Inferior parietal cortex (tissue), 1 donor: ENCODE data around the gene SLC6A19.
"Not testable (repeated sequence)": the region's sequence is repeated elsewhere in the genome, so short reads cannot be mapped to it uniquely, and the experiment has no call there.

Experiments used
- DNase-seq: peaks from one replicate; pipeline ENCODE4 v3.0.0-alpha.2; 2016; ENCODE audit errors: extremely low spot score

Gene SLC6A19

DNA sequence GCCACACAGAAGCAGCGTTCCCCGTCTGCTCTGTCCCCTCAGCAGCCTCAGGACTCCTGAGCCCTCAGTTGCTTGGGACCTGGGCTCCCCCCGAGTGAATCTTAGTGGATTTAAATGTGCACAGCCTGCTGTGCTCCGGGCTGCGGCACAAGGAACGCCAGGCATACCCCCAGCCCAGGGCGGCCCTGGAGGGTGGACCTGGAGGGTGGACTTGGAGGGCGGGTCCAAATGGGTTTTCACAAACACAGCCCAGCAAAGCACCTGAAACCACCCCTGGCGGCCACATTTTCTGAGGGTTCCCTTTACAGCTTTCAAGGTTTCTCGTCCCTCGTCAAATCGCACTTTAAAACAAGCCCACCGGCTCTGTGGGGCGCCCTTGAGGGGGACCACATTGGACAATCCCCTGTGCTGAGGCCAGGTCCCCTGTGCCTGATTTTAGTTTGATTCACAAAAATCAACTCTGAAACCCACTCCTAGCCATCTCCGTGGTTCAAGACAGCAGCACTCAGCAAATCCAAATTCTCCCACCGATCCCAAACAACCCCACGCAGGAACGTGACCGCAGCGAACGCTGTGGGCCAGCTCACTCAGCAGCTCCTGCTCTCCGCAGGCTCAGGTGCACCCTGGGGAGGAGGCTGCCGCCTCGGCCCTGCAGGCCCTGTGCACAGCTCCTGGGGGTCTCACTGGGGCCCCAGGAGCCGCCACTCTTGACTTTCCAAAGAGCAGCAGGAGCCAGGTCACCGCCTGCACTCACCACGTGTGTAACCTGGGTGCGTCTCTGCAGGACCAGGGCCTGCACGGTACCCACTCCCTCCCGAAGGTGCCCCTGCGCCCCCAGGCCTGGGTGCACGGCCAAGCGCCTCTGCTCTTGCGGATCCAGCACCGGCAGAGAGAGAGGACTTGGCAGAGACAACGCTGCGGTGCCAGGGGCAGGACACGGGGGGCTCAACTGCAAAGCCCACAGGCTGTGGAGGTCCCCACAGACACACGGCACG, 64.4 kb downstream of the SLC6A19 start:
- DNase-seq = no peak

DNA sequence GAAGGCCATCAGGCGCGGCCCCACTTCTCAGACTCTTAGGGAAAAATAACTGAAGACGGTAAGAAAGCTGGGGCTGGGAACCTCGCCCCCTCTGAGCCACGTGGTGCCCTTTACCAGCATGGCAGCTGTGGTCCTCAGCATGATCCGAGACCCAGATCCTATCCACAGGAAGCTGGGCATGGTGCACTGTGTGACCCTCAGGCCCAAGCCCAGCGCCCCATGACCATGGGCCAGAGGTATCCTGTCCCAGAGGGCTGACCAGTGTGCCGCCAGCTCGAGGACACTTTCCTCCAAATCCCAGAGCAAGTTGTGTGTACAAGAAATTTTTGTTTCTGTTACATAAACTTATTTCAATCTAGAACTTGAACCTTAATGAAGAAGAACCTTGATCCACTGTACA, 65.4 kb downstream of the SLC6A19 start:
- no peak for DNase-seq

DNA sequence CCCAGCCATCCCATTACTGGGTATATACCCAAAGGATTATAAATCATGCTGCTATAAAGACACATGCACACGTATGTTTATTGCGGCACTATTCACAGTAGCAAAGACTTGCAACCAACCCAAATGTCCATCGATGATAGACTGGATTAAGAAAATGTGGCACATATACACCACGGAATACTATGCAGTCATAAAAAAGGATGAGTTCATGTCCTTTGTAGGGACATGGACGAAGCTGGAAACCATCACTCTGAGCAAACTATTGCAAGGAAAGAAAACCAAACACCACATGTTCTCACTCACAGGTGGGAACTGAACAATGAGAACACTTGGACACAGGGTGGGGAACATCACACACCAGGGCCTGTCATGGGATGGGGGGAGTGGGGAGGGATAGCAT, 66.1 kb downstream of the SLC6A19 start:
- DNase-seq = not testable (repeated sequence)

DNA sequence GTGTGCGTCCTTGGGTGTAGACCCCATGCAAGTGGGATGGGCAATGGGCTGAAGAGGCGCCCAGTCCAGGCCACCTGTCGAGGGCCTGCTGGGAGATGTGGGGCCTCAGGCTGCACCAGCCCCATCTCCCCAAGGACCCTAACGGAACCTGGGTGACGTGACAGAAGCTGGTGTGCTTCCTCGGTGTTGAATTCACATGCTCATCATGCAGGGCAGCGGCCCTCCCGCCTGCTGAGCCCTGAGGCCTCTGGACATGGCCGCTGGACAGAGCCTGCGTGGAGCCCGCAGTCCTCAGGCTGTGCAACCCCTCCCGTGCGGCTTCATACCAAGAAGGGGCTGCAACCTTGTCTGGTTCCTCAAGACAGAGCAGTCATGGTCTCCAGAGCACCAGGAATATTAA, 66.7 kb downstream of the SLC6A19 start:
- no peak for DNase-seq

DNA sequence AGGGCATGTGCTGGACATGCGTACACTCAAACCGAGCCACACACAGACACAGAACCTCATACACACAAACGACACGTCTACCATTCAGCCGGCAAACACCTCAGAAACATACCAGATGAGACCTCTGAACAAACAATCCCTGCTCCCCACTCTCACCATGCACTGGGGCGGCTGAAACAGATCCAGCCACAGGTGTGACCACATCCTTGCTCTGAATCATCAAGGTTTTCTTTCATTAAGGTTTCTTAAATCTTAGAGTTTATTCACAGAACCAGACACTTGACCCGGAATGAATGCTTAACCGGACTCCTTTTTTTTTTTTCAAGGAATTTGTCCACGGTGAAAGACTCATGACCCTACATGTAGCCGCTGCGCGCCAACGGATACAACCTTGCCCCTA, 67.3 kb downstream of the SLC6A19 start:
- DNase-seq = no peak

DNA sequence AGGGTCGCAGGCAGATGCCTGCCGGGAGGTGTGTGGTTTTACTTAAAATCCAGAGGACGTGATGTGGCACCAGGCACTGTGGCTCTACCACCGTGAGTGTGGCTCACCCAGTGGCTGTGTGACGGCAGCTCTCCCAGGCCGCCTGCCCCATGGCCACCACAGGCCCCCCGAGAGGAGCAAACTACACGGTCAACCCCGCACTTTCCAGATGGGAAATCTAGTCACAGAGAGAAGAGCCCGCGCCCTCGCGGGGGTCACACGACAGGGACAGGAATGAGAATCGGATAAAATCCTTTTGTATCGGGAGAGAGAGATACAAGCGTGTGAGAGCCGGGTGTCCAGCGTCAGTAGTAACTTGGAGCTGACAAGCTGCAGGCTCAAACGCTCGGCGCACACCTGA, 69.0 kb downstream of the SLC6A19 start:
- DNase-seq = no peak

DNA sequence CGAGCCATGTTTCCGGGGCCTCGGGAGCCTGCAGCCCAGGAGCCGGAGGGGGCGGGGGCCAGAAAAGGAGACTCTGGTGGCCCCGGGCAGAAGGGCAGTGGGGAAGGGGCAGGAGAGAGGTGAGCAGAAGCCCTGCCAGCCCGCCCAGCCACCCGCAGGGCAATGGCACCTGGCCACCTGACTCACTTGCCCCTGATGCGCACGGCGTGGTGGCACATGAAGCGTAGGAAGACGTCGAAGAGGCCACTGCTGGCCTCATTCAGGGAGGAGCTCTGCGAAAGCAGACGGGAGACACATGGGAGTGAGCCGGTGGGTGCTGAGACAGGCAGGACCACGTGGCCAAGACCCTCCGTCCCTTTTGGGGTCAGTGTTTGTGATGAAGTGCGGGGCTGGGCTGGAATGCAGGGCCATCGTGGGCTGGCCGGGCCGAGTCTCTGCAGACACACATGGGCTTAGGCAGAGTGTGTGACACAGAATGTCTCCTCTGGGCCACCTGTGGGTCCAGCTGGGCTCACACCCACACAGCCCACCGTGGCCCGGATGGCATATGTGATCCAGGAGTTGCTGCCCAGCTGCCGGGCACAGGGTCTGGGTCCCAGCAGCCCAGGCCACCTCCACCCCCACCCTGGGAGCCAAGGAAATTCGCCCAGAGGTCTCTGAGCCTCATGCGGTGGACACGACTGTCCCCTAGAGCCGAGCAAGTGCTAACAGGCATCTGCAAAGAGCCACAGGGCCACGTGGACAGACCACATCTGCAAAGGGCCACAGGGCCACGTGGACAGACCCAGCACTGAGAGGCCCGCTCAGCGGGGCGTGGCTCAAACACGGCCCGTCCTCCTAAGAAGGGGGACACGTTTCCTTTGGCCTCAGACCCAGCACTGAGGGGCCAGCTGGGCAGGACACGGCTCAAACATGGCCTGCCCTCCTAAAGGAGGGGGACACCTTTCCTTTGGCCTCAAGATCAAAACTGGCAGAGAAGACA, 69.8 kb downstream of the SLC6A19 start:
- no peak for DNase-seq

DNA sequence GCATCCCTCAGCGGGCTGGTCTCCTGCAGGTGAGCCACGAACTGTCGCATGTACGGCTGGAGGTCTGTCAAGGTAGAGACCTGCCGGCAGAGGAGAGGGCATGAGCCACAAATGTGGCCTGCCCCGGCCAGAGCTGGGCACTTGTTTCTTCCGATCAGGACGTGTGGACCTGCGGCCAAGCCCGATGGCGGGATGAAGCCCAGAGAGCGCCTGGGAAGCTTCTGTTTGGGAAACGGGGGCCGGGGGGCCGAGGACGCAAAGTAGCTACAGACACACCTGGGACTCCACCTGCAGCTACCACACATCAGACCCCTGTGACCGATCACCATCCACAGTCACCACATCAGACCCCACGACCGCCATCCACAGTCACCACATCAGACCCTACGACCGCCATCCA, 70.8 kb downstream of the SLC6A19 start:
- DNase-seq = no peak

DNA sequence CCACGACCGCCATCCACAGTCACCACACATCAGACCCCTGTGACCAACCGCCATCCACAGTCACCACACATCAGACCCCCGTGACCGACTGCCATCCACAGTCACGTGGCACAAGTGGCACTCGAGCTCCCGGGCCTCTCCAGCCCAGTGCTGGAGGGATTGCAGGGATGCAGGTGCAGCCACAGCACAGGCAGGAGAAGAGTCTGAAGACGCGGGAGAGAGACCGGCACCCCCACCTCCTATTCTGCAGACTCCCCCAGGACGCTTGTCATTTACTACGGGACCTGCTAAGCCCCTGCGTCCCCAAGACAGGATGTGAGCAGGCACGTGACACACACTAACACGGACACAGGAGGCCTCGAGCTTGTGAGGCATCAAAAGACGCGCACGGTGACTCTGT, 72.3 kb downstream of the SLC6A19 start:
- no peak for DNase-seq

DNA sequence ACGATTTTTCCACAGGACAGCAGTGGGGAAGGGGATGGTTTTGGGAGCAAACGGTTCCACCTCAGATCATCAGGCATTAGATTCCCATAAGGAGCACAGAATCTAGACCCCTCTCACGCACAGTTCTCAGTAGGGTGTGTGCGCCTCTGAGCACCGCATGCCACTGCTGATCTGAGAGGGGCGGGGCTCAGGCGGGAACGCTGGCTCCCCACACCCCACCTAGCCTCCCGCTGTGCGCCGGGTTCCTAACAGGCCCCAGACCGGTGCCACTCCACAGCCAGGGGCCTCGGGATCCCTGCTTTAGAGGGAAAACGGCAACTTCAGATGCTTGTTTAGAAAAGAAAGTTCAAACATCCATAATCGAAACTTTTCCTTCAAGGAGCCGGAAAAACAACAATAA, 73.1 kb downstream of the SLC6A19 start:
- no peak for DNase-seq
